GM19025 (cell line): ENCODE measurements around the gene SLC52A3.
"Not testable (repeated sequence)": the region's sequence is repeated elsewhere in the genome, so short reads cannot be mapped to it uniquely, and the experiment has no call there.

Experiments
- ATAC-seq: cut with Tn5 transposase; IDR thresholded peaks from one replicate; pipeline ENCODE4 v1.9.1; 2021; ENCODE audit warnings: mild to moderate bottlenecking, low read depth, moderate library complexity; ENCODE audit not compliant: unreplicated experiment

The SLC52A3 gene

GRCh38 chr20:731891-732560 lies 36.3 kb downstream of the SLC52A3 start:
- no peak for ATAC-seq

- no peak for ATAC-seq
Measured at GRCh38 chr20:730005-730404, 38.3 kb downstream of the SLC52A3 start.

- no peak for ATAC-seq
Measured at GRCh38 chr20:728256-728944, 39.9 kb downstream of the SLC52A3 start.

- ATAC-seq, result no peak
Measured at GRCh38 chr20:726160-726559, 42.1 kb downstream of the SLC52A3 start.

- ATAC-seq, result no peak
Measured at GRCh38 chr20:725491-725890, 42.8 kb downstream of the SLC52A3 start.

GRCh38 chr20:724797-725196 lies 43.5 kb downstream of the SLC52A3 start:
- not testable (repeated sequence) for ATAC-seq

GRCh38 chr20:723756-724155 lies 44.5 kb downstream of the SLC52A3 start:
- no peak for ATAC-seq

GRCh38 chr20:722822-723644 lies 45.3 kb downstream of the SLC52A3 start:
- no peak for ATAC-seq

- ATAC-seq, result no peak
Measured at GRCh38 chr20:721876-722275, 46.4 kb downstream of the SLC52A3 start.

GRCh38 chr20:719816-720215 lies 48.5 kb downstream of the SLC52A3 start:
- ATAC-seq, result no peak

- no peak for ATAC-seq
Measured at GRCh38 chr20:719068-719467, 49.2 kb downstream of the SLC52A3 start.

GRCh38 chr20:717832-718231 lies 50.5 kb downstream of the SLC52A3 start:
- no peak for ATAC-seq

- ATAC-seq, result no peak
Measured at GRCh38 chr20:717271-717670, 51.0 kb downstream of the SLC52A3 start.

- no peak for ATAC-seq
Measured at GRCh38 chr20:714453-714852, 53.8 kb downstream of the SLC52A3 start.

- ATAC-seq, result no peak
Measured at GRCh38 chr20:711576-711975, 56.7 kb downstream of the SLC52A3 start.

GRCh38 chr20:710780-711450 lies 57.4 kb downstream of the SLC52A3 start:
- ATAC-seq, result no peak
